Activated CD8-positive, alpha-beta memory T cell treated with anti-CD3 and anti-CD28 coated beads for 4 hours (primary cell): ENCODE results near the gene RAB11A.

Source experiments
- DNase-seq, 2 donors: peaks; one replicate each; pipeline ENCODE4 v3.0.0-alpha.2; 2020; ENCODE audit warnings: low read depth in 2 of 2

RAB11A gene

GRCh38 chr15:65869126-65869953, at the start of gene RAB11A:
TSS of gene RAB11A (plus strand) at chr15:65869491. CDS start at chr15:65869586, 95 bp downstream.
- peak; percentile 87 to 91 for DNase-seq

DNA sequence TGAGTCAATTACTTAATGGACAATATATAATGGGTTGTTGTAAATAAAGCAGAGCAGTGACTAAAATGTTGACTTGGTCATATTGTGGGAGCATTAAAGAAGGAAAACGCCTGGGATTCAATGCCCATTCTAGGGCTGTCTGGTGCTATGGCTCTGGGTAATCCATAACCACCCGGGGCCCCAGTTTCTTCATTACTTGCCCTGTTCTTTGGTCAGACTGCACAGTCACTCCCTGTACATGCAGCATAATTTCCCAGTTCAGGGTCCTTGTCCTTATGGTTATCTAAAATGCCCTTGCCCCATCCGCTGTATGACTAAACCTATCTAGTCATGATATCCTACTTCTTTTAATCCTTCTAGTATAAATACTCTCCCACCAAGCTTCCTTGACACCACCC, 49.7 kb upstream of the RAB11A start:
- no peak for DNase-seq

- DNase-seq: no peak
Observed at GRCh38 chr15:65821070-65821469, 48.2 kb upstream of the RAB11A start.

DNA sequence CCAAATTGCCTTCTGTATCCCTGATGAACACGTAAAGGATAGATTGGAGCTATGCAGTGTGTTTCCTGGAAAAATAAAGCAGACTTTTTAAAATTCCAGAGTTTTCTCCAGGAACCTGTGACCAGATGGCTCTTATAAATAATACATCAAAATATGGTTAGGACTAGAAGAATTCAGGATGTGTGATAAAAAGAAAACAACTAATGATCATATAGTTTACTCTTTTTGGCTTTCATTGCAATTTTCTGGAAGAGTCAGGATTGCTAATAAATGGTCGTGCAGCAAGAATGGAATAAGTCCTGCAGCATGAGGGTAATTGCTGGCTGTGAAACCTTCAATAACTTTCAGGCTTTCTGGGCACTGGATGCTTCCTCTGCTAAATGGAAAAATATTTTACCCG, 47.0 kb upstream of the RAB11A start:
- DNase-seq: no peak

DNA sequence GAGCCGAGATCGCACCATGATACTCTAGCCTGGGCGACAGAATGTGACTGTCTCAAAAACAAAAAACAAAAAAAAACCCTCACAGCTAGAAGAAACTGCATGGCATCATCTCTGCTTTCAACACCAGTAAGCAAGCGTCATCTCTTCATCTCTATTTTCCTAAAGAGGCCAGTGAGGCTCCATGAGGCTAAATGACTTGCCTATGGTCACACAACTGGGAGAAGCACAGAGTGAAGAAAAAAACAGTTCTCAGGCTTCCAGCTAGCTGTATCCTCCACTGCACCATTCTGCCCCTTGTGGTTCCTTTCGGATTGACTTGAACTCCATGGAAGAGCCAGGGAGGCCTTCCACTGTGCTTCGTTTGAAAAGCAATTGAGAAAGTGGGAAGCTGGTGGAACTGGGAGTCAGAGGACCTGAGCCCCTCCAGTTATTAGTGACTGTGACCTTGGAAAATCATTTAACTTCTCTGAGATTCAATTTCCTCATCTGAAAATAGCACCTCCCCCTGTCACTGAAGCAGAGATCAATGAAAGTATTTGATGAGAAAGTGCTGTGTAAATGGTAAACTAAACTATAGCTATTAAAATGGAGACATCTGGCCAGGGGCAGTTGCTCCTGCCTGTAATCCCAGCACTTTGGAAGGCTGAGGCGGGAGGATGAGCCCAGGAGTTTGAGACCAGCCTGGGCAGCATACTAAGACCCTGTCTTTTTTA, 45.1 kb upstream of the RAB11A start:
- DNase-seq: no peak

DNA sequence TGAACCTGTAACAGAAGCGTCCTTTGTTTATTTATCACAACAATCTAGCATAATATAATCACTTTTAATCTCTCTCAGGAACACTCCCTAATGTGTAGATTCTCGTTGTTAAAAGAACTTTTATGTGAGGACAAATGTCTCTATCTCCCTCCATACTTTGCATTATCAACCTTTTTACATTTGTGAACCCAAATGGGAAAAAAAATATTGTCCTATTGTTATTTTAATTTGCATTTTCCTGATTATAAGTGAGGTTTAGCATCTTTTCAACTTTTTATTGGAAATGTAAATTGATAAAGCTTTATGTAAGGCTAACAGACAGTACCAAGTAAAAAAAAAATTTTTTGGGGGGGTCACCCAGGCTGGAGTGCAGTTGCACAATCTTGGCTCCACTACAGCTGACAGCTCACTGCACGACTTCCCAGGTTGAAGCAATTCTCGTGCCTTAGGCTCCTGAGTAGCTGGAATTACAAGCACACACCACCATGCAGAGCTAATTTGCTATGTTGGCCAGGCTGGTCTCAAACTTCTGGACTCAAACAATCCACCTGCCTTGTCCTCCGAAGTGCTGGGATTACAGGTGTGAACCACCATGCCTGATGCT, 44.2 kb upstream of the RAB11A start:
- DNase-seq: no peak

- DNase-seq: no peak
Observed at GRCh38 chr15:65827065-65827464, 42.2 kb upstream of the RAB11A start.

GRCh38 chr15:65828585-65828984, 40.7 kb upstream of the RAB11A start:
- DNase-seq: no peak

DNA sequence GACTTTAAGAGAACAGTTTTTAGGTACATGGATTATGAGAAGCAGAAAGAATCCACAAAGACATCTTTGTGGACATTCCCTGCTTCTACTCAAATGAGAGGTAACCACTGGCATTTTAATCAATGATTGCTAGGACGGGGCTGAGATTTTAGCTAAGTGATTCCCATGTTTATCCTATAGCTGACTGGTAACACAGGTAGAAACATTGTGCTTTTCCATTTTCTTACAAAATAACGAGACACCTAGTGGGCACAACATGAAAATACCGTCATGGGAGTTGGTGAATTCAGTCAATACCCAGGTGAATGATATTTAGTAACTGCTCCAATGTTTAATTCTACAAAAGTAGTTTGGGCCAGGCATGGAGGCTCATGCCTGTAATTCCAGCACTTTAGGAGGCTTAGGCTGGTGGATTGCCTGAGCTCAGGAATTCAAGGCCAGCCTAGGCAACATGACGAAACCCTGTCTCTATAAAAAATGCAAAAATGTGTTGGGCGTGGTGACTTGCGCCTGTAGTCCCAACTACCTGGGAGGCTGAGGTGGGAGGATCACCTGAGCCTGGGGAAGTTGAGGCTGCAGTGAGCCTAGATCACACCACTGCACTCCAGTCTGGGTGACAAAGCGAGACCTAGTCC, 40.0 kb upstream of the RAB11A start:
- DNase-seq: no peak

GRCh38 chr15:65832549-65833364, 36.5 kb upstream of the RAB11A start:
- peak; percentile 15 to 16 for DNase-seq

GRCh38 chr15:65833501-65834205, 35.6 kb upstream of the RAB11A start:
- no peak for DNase-seq

DNA sequence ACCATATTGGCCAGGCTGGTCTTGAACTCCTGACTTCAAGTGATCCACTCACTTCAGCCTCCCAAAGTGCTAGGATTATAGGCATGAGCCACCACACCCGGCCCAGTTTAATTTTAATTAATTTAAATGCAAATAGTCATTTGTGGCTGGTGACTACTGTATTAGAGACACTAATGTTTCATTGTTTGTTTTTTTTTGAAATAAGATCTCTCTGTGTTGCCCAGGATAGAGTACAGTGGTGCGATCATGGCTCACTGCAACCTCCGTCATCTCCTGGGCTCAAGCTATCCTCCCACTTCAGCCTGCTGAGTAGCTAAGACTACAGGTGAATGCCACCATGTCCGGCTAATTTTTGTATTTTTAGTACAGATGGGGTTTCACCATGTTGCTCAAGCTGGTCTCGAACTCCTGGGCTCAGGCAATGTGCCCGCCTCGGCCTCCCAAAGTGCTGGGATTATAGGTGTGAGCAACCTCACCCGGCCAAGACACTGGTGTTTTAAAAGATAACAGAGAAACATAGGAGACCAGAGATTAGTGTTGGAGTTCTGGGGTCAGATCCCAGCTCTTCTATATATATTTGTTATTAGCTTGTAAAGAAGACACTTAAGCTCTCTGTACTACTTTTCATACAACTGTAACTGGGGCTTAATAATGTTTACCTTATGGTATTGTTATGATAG, 34.5 kb upstream of the RAB11A start:
- DNase-seq: no peak

GRCh38 chr15:65835447-65835846, 33.8 kb upstream of the RAB11A start:
- no peak for DNase-seq

GRCh38 chr15:65836665-65837064, 32.6 kb upstream of the RAB11A start:
- DNase-seq: no peak

DNA sequence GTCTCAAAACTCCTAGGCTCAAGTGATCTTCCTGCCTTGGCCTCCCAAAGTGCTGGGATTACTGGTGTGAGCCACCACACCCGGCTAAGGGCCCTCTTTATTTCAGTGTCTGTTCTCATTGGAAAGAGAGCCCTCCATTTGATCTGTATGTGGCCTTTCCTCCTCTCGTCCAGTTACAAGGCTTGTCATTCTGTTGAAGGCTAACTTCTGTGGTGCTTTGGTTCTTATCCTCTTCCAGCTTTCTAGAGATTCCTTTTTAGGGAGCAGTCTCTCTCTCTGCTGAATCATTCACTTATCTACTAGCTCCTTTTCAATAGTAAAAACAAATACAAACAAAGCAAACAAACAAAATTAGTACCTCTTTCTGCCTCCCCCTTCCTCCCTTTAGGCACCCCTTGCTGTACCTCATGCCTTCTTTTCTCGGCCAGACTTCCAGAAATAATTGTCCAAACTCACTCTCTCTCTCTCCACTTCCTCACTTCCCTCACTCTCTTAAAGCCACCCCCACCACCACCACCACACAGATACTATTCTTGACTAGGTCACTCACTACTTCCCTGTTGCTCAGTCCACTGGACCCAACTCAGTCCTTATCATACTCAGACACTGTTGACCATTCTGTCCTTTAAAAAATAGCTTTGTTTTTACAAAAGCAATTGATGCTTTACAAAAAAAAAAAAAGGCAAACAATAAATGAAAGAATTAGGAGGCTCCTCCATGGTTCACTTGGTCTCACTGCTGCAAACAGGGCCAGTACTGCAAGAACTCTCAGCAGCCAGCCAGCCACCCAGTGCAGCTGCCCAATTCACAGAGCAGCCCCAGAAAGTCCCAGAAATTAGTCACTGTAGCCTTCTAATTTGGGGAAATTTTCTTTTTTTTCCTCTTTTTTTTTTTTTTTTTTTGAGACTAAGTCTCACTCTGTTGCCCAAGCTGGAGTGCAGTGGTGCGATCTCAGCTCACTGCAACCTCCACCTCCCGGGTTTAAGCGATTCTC, 31.7 kb upstream of the RAB11A start:
- no peak for DNase-seq

GRCh38 chr15:65839354-65839901, 29.9 kb upstream of the RAB11A start:
- DNase-seq: no peak

- no peak for DNase-seq
Observed at GRCh38 chr15:65839985-65840384, 29.3 kb upstream of the RAB11A start.

- DNase-seq: no peak
Observed at GRCh38 chr15:65841121-65841930, 28.0 kb upstream of the RAB11A start.
